ENCODE results near the gene PTDSS2. TPM values are rescaled to one million over a fixed set of nuclear protein-coding genes. Genes with fewer than 3 reads are reported as not detected.

PTDSS2 gene
- total RNA-seq, 8 experiments from 2014 or later, result 11.4 to 37.9 (median 21.2) TPM

DNA sequence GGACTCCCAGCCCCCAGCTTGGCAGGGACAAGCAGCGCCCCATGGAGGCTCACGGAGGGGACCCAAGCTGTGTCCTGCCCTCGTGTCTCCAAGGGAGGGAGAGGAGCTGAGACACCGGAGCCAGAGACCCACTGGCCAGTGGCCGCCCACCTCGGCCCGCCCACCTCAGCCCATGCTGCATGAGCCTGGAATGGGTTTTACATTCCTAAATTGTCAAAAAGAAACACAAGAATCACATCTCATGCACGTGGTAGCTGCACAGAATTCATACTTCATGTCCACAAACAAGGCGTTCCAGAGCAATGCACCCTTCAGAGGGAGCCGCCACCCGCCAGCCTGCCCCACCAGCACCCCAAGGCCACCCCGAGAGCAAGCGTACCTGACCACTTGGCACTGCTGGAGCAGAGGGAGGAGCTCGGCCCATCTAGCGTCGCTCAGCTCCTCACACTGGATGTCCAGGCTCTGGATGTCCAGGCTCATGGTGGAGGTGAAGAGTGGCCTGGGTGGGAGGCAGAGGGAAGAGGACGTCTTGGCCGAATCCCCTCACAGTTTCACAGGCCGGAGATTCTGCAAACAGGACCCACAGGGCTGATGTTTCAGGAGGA lies 51.7 kb downstream of the PTDSS2 start:
- no peak overlapping the region for H3K27ac ChIP-seq
- ATAC-seq (replicated peaks in 6 of 8), result no peak
- peaks cover 13 to 14% of the 10 kb centered on the region in 2 donors for H3K4me1 ChIP-seq (replicated peaks in 1 of 2)
- 92 to 100% (median 98%) methylated on average over 2 to 6 of the region's 19 CpGs; no CpG with 5 or more reads in 6 of the 10 experiments for WGBS, 10 experiments
- H3K4me3 ChIP-seq, result no peak overlapping the region
- in situ Hi-C loops (cut with MboI; ENCODE audit: low pct_unique_long_range_greater_than_20kb in 2 of 9, low sequenced_read_pairs in 9 of 9, unreplicated experiment in 9 of 9), result no loop called here

DNA sequence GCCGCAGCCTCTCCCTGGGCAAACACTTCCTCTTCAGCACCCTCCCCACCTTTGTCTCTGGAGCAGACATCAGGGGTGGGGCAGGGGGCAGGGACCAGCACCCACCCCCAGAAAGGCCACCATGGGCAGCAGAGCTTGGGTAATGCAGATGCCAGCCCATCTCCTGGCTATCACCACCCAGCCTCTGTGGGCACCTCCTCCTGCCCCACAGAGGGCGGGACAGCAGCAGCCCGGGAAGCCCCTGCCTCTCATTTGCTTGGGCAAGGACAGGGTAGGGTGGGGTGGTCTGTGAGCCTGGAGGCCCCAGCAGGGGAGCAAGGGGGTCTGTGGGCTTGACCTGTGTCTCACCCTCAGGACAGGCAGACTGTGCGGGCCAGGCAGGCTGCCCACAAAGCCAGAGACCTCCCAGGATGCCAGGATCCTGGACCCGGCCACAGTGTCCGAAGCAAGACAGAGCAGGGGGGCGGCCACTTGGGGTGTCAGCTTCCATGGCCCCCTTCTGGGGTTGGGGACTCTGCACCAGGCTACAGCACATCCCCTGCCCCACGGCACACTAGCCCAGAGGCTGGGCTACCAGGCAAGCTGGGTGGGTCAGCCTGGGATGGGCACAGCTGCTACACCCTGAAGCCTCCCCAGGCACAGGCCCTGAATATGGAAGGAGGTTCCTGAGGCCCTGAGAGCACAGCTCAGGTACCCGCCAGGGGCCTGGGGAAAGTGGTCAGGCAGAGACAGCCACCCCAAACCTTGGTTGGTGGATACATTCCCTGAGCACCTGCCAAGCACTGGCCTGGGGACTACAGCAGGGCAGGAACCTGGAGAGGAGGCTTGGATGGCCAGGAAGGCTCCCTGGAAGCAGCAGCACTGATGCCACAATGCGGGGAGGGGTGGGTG lies 52.5 kb downstream of the PTDSS2 start:
- 40 to 100% methylated on average over 2 to 3 of the region's 10 CpGs; no CpG with 5 or more reads in 8 of the 10 experiments for WGBS, 10 experiments
- no peak for ATAC-seq (replicated peaks in 6 of 8)
- in situ Hi-C loops (cut with MboI; ENCODE audit: low pct_unique_long_range_greater_than_20kb in 2 of 9, low sequenced_read_pairs in 9 of 9, unreplicated experiment in 9 of 9), result no loop called here
- H3K4me1 ChIP-seq (replicated peaks in 1 of 2), result peaks cover 13 to 14% of the 10 kb centered on the region in 2 donors
- H3K27ac ChIP-seq, result no peak overlapping the region
- H3K4me3 ChIP-seq, result no peak overlapping the region

DNA sequence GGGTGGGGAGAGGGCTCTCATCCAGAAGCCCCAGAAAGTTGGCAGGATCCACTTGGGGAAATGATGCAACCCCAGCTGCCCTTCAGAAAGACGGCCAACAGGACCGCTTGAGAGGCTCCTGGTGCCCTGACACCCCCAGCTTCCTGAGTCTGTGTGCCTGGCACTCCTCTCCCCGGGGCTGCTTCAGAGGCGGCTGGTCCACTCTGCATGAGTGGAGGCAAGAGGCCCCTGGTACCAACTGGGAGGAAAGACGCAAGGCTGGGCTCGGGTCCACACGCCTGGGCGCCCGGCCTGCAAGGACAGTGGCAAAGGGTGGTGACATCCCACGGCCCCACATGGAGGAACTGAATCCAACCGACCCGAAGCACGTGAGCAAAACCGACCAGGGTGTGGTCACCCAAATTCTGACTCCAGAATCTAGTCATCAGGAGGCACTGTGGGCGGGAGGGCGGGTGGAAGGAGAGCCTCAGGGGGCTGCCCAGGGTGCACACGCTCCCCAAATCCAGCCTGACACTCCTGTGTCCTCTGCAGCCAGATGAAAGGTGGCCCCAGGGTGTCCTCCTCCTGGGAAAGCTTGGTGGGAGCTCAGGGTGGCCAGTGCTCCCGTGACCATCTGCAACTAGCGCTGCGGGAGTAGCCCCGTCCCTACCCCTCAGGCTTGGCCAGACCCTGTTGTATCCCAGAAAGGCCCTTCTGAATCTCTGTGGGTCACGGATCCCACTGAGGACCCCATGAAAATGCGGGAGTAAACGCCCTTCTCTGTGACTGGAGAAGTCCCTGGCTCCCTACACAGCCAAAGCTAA lies 53.3 kb downstream of the PTDSS2 start:
- Histone ChIP-seq H3K4me1 (replicated peaks in 1 of 2) (peaks cover 17 to 18% of the 10 kb centered on the region in 2 donors), H3K4me3 (no peak overlapping the region), H3K27ac (no peak overlapping the region)
- peak in 2 of 8 experiments; percentile 0 to 1 for ATAC-seq (replicated peaks in 6 of 8)
- 8 to 100% (median 88%) methylated on average over 2 to 3 of the region's 24 CpGs; no CpG with 5 or more reads in 5 of the 10 experiments for WGBS, 10 experiments
- in situ Hi-C loops (cut with MboI; ENCODE audit: low pct_unique_long_range_greater_than_20kb in 2 of 9, low sequenced_read_pairs in 9 of 9, unreplicated experiment in 9 of 9), result no loop called here

DNA sequence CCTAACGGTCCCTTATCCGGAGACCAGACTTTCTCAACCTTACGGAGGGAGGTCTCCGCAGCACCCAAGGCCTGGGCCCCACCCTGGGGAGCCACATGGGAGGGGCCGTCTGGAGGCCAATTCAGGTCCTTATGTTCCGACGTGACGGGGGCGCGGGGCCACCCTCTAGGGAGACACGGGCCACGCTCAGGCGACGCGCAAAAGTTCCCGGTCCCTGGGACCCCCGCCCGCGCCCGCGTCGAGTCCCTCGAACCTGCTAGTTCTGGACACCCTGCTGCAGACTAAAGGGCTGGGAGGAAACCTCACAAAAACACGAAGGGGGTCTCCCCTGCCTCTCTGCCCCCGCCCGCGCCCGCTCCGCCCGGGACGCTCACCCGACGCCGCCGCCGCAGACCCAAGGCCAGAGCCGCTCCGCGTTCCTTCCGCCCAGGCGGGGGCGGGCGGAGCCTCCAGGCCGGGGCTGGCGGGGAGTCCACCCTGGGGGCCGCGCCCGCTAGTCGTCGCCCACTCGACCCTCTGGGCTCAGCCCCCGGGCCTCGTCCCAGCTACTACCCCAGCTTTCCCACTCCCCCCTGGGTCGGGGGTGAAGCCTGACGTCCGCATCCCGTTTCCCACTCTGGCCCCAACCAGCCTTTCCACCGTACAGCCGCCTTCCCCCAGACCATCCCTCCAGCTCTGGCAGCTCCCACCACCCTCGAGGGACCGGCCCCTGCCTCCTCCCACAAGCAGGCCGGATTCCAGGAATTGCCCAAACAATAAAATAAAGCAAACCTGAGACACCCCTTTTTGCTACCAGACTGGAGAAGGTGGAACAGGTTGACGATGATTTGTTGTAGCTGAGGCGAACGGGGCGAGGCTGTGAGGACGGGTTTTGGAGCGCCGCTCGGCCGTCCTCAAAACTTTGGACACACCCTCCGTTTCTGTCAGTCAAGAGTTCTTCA lies 54.2 kb downstream of the PTDSS2 start:
- peak in 3 of 8 experiments; percentile 6 to 7 (median 7) for ATAC-seq (replicated peaks in 6 of 8)
- 0 to 100% (median 70%) methylated on average over 2 to 12 of the region's 72 CpGs; no CpG with 5 or more reads in 2 of the 10 experiments for WGBS, 10 experiments
- in situ Hi-C loops (cut with MboI; ENCODE audit: low pct_unique_long_range_greater_than_20kb in 2 of 9, low sequenced_read_pairs in 9 of 9, unreplicated experiment in 9 of 9), result no loop called here
- peak overlapping the region in 1 of 5 donors; percentile 94 for H3K4me3 ChIP-seq
- peaks cover 17 to 18% of the 10 kb centered on the region in 2 donors for H3K4me1 ChIP-seq (replicated peaks in 1 of 2)
- H3K27ac ChIP-seq, result no peak overlapping the region

DNA sequence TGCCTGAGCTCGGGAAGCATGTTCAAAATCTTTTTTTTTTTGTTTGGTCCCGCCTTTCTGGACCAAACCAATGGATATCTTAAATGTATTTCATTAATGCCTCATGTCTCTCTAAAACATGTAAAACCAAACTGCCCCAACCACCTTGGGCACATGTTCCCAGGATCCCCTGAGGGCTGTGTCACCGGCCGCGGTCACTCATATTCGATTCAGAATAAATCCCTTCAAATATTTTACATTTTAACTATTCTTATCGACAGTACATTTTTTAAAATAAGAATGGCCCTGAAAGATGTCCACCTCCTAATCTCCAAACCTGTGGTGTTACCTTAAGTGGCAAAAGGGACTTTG lies 54.9 kb downstream of the PTDSS2 start:
- 13 to 100% (median 54%) methylated on average over 1 to 6 of the region's 7 CpGs for WGBS, 10 experiments
- Histone ChIP-seq H3K27ac (no peak overlapping the region), H3K4me1 (replicated peaks in 1 of 2) (peaks cover 17 to 18% of the 10 kb centered on the region in 2 donors), H3K4me3 (peak overlapping the region in 2 of 5 donors; percentile 83 to 94)
- in situ Hi-C loops (cut with MboI; ENCODE audit: low pct_unique_long_range_greater_than_20kb in 2 of 9, low sequenced_read_pairs in 9 of 9, unreplicated experiment in 9 of 9), result no loop called here
- ATAC-seq (replicated peaks in 6 of 8), result no peak

- WGBS, 10 experiments, result 0 to 7% (median 0%) methylated on average over 2 to 9 of the region's 71 CpGs; no CpG with 5 or more reads in 4 of the 10 experiments
- peaks cover 17 to 18% of the 10 kb centered on the region in 2 donors for H3K4me1 ChIP-seq (replicated peaks in 1 of 2)
- H3K4me3 ChIP-seq, result peak overlapping the region; percentile 83 to 99 (median 94)
- peak; percentile 47 to 83 (median 78) for ATAC-seq (replicated peaks in 6 of 8)
- in situ Hi-C loops (cut with MboI; ENCODE audit: low pct_unique_long_range_greater_than_20kb in 2 of 9, low sequenced_read_pairs in 9 of 9, unreplicated experiment in 9 of 9), result no loop called here
- H3K27ac ChIP-seq, result peak overlapping the region; percentile 99
Measured at GRCh38 chr11:506238-506994, 56.3 kb downstream of the PTDSS2 start.

GRCh38 chr11:506995-507726 lies 57.1 kb downstream of the PTDSS2 start, which contains the start of gene RNH1:
Gene RNH1 (minus strand): TSS chr11:507242. CDS start chr11:502162, 5,080 bp downstream.
- Histone ChIP-seq H3K27ac (peak within 1 kb of the TSS; percentile 99), H3K4me1 (replicated peaks in 1 of 2) (peaks cover 17 to 18% of the 10 kb centered on the region in 2 donors), H3K4me3 (peak within 1 kb of the TSS; percentile 83 to 99 (median 94))
- ATAC-seq (replicated peaks in 6 of 8), result peak; percentile 25 to 77 (median 68)
- in situ Hi-C loops (cut with MboI; ENCODE audit: low pct_unique_long_range_greater_than_20kb in 2 of 9, low sequenced_read_pairs in 9 of 9, unreplicated experiment in 9 of 9), result no loop called here
- no CpG with 5 or more reads among the region's 93 CpGs for whole genome bisulfite sequencing, 10 experiments

DNA sequence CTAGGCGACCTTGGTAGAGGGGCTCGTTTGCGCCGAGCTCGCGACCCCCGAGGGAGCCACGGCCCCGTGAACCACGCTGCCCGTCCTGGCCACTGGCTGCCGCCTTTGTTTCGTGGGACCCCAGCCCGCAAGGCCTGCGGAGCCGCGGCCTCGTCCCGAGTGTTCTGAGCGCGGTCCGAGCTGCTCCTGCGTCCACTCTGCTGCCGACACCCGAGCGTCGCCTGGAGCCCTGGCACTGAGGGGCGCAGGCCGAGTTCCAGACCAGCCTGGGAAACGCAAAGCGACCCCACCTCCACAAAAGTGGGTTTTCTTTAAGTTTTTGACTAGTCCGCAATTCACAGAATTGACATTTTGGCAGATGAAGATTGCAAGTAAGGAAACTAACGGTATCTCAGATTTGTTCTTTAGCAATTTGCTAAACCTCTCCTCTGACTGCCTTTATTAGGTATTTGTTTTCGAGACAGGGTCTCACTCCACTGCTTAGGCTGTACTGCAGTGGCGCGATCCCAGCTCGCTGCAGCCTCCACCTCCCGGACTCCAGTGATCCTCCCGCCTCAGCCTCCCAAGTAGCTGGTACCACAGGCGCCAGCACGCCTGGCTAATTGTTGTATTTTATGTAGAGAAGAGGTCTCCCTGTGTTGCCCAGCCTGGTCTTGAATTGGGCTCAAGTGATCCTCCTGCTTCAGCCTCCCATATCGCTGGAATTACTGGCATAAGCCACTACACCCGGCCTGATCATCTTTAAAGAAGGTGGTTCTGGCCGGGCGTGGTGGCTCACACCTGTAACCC lies 57.8 kb downstream of the PTDSS2 start:
- peak in 5 of 8 experiments; percentile 0 to 4 (median 3) for ATAC-seq (replicated peaks in 6 of 8)
- 17 to 100% (median 33%) methylated on average over 1 to 27 of the region's 45 CpGs; no CpG with 5 or more reads in 1 of the 10 experiments for WGBS, 10 experiments
- in situ Hi-C loops (cut with MboI; ENCODE audit: low pct_unique_long_range_greater_than_20kb in 2 of 9, low sequenced_read_pairs in 9 of 9, unreplicated experiment in 9 of 9), result no loop called here

DNA sequence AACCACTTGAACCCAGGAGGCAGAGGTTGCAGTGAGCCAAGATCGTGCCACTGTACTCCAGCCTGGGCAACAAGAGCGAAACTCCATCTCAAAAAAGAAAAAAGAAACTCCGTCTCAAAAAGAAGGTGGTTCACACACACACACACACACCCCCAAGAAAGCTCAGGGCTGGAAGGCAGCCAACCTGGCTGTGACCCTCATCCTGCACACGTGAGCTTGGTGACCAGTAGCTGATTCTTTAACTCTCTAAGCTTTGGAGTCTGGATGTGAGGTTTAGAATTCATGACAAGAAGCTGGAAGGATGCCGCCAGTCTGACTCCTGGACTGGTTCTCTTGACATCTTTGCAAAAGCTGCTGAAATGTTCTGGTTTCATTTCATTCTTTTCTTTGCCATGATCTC lies 58.9 kb downstream of the PTDSS2 start:
- no peak for ATAC-seq (replicated peaks in 6 of 8)

More for the DNA sequence above, 57.8 kb downstream of the PTDSS2 start:
- H3K4me3 ChIP-seq, result peak overlapping the region; percentile 83 to 99 (median 94)
- peak overlapping the region; percentile 83 to 99 for H3K27ac ChIP-seq
- peaks cover 17 to 18% of the 10 kb centered on the region in 2 donors for H3K4me1 ChIP-seq (replicated peaks in 1 of 2)

More for the DNA sequence above, 58.9 kb downstream of the PTDSS2 start:
- H3K4me3 ChIP-seq, result no peak overlapping the region
- in situ Hi-C loops (cut with MboI; ENCODE audit: low pct_unique_long_range_greater_than_20kb in 2 of 9, low sequenced_read_pairs in 9 of 9, unreplicated experiment in 9 of 9), result no loop called here
- WGBS, 10 experiments, result 73 to 100% (median 100%) methylated on average over 1 to 3 of the region's 5 CpGs; no CpG with 5 or more reads in 2 of the 10 experiments
- peaks cover 17 to 18% of the 10 kb centered on the region in 2 donors for H3K4me1 ChIP-seq (replicated peaks in 1 of 2)
- H3K27ac ChIP-seq, result no peak overlapping the region

Data from motor neuron (in vitro differentiated cells).